GM21515 (cell line): ENCODE data around the gene SERPIND1.
"Not testable (repeated sequence)": the region's sequence is repeated elsewhere in the genome, so short reads cannot be mapped to it uniquely, and the experiment has no call there.

Source experiments
- ATAC-seq: cut with Tn5 transposase; IDR thresholded peaks from one replicate; pipeline ENCODE4 v1.9.1; 2021; ENCODE audit not compliant: unreplicated experiment

Gene SERPIND1, protein sequence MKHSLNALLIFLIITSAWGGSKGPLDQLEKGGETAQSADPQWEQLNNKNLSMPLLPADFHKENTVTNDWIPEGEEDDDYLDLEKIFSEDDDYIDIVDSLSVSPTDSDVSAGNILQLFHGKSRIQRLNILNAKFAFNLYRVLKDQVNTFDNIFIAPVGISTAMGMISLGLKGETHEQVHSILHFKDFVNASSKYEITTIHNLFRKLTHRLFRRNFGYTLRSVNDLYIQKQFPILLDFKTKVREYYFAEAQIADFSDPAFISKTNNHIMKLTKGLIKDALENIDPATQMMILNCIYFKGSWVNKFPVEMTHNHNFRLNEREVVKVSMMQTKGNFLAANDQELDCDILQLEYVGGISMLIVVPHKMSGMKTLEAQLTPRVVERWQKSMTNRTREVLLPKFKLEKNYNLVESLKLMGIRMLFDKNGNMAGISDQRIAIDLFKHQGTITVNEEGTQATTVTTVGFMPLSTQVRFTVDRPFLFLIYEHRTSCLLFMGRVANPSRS

GRCh38 chr22:20773793-20774212, at the start of gene SERPIND1:
Gene SERPIND1 (plus strand): TSS chr22:20774113. CDS start chr22:20779313, 5,200 bp downstream.
- no peak for ATAC-seq

GRCh38 chr22:20724676-20725454, 49.0 kb upstream of the SERPIND1 start:
- ATAC-seq = no peak

DNA sequence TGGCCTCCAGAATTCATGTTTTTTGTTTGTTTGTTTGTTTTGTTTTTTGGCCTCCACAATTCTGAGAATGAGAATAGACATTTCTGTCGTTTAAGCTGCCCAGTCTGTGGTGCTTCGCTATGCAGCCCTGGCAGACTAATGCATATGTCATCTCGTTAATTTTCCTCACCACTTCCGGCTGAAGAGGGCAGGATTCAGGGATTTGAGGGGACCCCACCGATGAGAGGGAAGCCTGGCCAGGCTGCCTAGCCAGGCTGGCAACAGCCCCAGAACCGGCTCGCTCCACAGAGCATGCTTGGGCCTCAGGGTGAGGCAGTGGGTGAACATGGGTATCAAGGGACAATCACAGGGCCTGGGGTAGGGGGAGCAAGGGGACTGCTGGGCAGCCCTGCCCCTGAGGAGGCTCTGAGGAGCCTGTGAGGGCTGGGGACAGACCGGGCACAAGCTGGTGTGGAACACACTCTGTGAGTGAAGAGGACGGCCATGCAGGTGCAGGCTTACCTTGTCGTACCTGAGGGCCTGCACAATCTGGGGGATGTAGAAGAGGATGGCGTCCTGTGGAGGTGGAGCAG, 47.8 kb upstream of the SERPIND1 start:
- ATAC-seq = no peak

DNA sequence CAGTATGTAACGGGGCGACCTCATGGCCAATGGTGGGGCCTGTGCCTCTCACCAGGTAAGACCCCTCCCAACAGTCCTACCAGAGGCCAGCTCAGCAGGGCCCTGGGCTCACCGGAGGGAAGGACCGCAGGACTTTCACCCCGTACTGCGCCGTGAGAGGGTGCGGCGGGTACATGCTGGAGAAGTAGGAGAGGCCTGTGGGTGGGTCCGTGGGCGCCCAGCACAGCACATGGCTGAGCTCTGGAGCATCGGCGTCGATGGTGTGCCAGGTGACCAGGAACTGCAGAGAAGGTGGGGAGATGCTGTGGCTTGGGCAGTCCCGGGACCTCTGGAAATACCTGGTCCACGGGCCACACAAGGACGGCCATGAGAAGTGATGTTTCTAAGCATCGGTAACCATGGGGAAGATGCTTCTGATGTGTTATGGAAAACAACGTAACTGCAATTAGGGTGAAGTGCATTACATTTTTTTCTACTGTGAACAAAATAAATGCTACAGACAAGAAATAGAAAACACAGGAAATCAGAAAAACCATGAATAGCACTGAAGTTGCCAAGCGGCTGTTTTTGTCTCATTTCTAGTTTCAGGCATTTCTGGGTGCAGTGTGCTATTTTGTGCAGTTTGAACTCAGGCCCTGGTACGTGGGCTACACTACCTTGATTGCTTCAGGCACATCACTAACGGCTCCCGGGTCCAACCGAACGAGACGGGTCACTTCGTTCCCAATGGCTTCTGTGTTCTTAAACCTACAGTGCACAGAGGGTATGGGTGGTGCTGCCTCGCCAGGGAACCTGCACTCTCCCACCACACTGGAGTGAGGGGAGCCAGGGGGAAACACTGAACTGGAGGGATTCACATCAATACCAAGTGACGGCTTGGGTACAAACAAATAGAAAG, 46.5 kb upstream of the SERPIND1 start:
- no peak for ATAC-seq

DNA sequence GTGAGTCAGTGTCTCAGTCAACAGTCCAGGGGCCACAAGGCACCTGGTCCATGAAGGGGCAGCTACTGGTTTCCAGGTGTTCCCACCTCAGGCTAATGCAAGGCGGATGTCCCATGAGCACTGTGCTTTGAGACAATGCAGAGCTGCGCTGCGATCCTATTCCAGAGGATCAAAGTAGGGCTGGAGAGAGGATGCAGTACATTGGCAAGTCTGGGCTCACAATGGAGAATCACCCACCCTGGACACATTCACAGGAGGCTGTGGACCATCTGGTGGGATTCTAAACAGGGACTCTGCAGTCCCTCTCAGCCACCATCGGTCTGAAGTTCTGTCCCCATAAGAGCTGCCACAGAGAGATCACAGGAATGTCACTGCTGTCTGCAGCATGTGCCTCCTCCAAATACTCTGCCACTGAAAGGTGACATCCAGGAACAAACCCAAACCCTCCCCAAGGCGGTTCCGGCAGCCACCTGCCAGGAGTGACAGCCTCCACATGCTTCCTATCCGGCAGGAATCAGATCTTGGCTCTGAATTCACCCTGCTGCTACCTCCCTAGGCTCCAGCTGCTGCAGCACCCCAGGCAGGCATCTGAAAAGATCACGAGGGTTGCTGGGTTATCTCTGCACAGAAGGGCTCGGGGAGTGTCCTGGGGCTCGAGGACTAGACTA, 45.3 kb upstream of the SERPIND1 start:
- ATAC-seq = no peak

GRCh38 chr22:20729194-20729593, 44.7 kb upstream of the SERPIND1 start:
- no peak for ATAC-seq

GRCh38 chr22:20732431-20732830, 41.5 kb upstream of the SERPIND1 start:
- ATAC-seq = not testable (repeated sequence)

DNA sequence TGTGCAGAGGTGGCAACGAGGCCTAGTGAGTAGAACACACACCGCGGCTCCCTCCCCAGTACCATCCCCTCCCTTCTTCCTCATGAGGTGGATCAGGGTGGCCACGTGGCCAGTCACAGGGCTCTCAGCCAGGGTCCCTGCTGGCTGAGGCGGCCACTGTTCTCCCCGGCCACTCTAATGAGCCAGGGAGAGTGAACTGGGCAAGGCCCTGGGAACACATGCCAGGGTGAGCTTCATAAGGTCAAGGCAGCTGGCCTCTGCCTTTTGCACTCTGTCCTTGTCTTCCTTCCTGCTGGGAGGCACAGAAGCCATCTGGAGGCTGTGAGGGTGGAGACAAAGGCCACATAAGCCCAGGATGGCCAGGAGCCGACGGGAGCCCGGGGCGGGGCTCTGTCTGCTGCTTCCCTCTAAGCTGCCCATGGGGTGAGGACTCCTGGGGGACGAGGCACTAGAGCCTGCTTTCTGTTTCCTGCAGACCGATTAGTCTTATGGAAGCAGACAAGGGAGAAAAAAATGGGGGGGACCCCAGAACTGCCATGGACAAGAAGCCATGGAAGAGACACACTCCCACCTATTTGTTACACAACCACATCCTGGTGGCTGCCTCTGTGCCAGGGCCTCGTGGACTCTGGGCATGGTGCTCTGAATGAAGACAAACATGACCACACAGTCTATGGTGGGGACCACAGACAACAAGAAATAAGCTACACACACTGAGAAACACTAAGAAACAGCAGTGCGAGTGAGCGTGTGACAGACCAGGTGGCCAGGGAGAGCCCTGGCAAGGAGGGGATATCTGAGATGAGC, 38.4 kb upstream of the SERPIND1 start:
- ATAC-seq = not testable (repeated sequence)

- not testable (repeated sequence) for ATAC-seq
Measured at GRCh38 chr22:20736891-20737290, 37.0 kb upstream of the SERPIND1 start.

DNA sequence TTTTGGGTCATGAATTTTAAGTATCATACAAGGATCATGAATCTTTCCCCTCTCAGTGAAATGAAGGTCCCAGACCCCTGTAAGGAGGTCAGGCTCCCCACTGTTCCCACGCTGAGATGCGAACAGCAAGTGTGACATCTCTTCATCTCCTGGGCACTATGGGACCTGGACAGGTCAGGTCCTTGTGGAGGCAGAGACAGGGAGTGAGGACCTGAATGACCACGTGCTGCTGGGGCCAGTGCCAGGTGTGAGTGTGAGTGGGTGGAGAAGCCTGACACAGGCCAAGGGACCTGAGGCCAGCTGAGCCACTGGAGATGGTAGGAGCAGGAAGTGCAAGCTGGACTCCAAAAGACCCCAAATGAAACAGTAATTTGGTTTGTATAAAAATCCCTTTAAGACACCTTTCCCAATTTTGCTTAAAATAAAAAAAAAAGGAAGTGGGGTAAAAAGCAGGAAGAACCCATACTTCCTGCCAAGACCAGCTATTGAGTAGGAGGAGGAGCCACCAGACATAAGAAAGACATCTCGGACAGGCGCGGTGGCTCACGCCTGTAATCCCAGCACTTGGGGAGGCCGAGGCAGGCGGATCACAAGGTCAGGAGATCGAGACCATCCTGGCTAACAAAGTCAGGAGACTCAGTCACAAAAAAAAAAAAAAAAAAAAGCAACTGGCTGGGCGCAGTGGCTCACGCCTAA, 35.4 kb upstream of the SERPIND1 start:
- no peak for ATAC-seq

- ATAC-seq = no peak
Measured at GRCh38 chr22:20740222-20740951, 33.5 kb upstream of the SERPIND1 start.

DNA sequence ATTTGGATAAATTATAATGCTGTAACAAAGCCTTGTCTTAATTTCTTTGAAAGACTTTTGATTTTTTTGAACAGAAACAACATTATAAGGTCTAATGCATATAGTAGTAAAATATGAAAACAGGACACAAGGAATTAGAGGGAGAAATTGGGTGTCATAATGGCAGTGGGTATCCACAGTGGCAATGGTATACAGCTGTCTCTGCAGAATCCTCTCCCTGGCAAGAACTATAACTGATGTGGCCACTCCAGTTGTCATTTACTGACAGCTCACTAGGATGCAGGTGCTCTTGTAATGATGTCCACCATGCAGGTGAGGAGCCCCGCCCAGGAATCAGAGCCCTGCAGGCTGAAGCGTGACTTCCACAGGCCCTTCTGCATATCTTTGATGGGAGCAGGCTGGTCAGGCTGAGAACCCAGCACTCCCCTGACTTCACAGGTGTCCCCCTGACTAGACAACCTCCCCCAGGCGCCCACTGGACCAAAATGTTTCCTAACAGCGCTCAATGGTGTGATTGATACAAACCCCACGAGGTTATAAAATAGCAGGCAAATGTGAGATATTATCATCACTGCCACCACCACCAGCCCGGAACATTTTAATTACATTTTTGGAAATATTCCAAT, 32.8 kb upstream of the SERPIND1 start:
- ATAC-seq = no peak

GRCh38 chr22:20741634-20742581, 32.0 kb upstream of the SERPIND1 start:
- ATAC-seq = no peak

DNA sequence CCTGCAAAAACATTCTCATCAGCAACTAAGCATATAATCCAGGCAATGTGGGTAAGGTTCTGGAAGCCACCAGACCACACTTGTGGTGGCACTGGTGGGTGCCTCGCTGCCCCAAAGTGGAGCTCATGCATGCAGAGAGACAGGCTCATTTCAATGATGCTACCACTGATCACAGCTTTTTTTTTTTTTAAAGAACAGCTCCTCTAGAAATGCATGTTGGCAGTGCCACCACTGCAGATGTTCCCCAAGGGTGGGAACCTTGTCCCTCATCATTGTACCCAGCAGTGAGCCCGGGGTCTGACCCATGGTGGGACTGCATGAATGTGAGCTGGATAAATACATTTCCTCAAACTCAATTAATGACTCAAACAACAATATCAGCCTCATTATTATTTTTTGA, 31.1 kb upstream of the SERPIND1 start:
- no peak for ATAC-seq

DNA sequence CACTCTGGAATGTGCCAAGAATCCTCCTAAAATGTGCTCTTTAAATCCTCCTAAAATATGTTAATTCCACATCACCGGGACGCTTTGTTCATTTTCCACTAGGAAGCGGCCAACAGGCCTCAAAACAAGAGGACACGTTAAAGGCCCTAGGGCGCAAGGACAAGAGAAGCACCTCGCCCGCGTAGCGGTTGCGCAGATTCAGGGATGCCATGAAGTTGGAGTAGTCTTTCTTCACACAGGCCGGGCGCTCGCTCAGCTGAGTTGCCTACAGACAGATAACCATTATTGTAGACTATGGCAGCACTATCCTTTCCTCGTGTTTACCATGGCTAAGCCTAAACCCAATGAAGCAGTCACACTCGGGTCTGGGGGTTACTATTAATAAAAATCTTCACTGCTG, 29.5 kb upstream of the SERPIND1 start:
- ATAC-seq = no peak

DNA sequence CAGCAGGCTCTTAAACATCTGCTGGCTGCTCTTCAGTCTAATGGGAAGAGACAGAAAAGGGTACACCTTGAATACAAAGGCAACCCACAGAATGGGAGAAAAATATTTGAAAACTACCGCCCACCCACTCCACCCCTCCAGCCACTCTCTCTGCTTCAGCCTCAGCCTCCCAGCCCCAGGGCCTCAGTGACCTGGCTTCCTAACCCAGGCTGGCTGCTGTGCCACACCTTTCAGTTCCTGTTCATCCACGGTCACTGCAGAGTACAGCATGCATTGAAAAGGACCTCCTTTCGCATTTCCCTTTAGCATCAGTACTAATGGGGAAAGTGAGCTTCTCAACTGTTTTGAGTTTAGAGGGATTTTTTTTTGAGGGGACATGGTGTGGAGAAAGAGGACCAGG, 28.8 kb upstream of the SERPIND1 start:
- ATAC-seq = no peak
